NCI-H2081 (cell line): ENCODE data around the gene JMY.
"Not testable (repeated sequence)": the region's sequence is repeated elsewhere in the genome, so short reads cannot be mapped to it uniquely, and the experiment has no call there.

ENCODE experiments used
- DNase-seq, 2 experiments: peaks; one replicate each; lab custom pipeline; 2025; lab: John Stamatoyannopoulos, UW

Gene JMY

GRCh38 chr5:79237740-79238560, 2.0 kb downstream of the JMY start:
- no peak for DNase-seq

GRCh38 chr5:79240561-79240960, 4.6 kb downstream of the JMY start:
- DNase-seq = no peak

GRCh38 chr5:79241535-79241979, 5.6 kb downstream of the JMY start:
- DNase-seq = no peak

- DNase-seq = no peak
Measured at GRCh38 chr5:79242242-79243039, 6.5 kb downstream of the JMY start.

- no peak for DNase-seq
Measured at GRCh38 chr5:79243224-79243623, 7.3 kb downstream of the JMY start.

- DNase-seq = not testable (repeated sequence)
Measured at GRCh38 chr5:79254067-79254466, 18.1 kb downstream of the JMY start.

- peak in 1 of 2 experiments; percentile 12 for DNase-seq
Measured at GRCh38 chr5:79255786-79256557, 20.0 kb downstream of the JMY start.

- DNase-seq = no peak
Measured at GRCh38 chr5:79256563-79256962, 20.6 kb downstream of the JMY start.

GRCh38 chr5:79257314-79257713, 21.4 kb downstream of the JMY start:
- DNase-seq = no peak

GRCh38 chr5:79258801-79259200, 22.9 kb downstream of the JMY start:
- DNase-seq = no peak

- DNase-seq = no peak
Measured at GRCh38 chr5:79259383-79259782, 23.5 kb downstream of the JMY start.

GRCh38 chr5:79259810-79260209, 23.9 kb downstream of the JMY start:
- no peak for DNase-seq

- DNase-seq = no peak
Measured at GRCh38 chr5:79261897-79262296, 26.0 kb downstream of the JMY start.

- no peak for DNase-seq
Measured at GRCh38 chr5:79263290-79263689, 27.4 kb downstream of the JMY start.

GRCh38 chr5:79267180-79267579, 31.2 kb downstream of the JMY start:
- DNase-seq = no peak

GRCh38 chr5:79269733-79270166, 33.8 kb downstream of the JMY start:
- no peak for DNase-seq

- no peak for DNase-seq
Measured at GRCh38 chr5:79273341-79273740, 37.4 kb downstream of the JMY start.

GRCh38 chr5:79284846-79285245, 48.9 kb downstream of the JMY start:
- no peak for DNase-seq

- DNase-seq = no peak
Measured at GRCh38 chr5:79285285-79285684, 49.4 kb downstream of the JMY start.

GRCh38 chr5:79285833-79286232, 49.9 kb downstream of the JMY start:
- DNase-seq = no peak

- no peak for DNase-seq
Measured at GRCh38 chr5:79287380-79287779, 51.4 kb downstream of the JMY start.

- no peak for DNase-seq
Measured at GRCh38 chr5:79287907-79288306, 52.0 kb downstream of the JMY start.
